Measurements from ENCODE around the gene HOXA10. TPM values are rescaled to one million over a fixed set of nuclear protein-coding genes. Genes with fewer than 3 reads are reported as not detected.

HOXA10 gene
- total RNA-seq, 1 experiment from 2014 or later = not detected

DNA sequence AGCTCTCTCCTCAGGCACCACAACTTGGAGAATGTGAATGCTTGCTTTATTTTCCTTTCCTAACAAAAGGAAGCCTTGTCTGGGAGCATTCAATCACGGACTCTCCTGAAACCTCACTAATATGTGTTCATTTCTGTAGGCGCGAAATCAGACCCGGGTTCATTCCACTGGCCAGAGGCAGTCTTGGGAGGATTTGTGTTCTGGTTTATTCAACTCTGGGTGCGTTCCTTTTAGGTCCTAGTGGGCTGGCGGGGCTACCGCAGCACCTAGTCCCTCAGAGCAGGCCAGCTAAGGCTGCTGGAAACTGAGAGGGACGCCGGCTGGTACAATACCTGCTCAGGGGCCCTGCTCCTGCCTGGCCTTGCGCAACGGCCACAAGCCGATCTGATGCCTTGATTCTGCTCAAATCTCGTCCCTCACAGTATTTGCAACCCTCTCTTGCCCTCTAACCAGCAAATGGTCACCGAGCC, 51.1 kb downstream of the HOXA10 start:
- H2BK15ac ChIP-seq (ENCODE audit: low read depth, low read length) = no peak overlapping the region
- Mint-ChIP-seq H3K27me3 (ENCODE audit: low read depth) (peaks cover 100% of the 10 kb centered on the region), H3K4me1 (peaks cover 0 to 12% of the 10 kb centered on the region in 2 experiments; a peak in 1 of 4 replicates), H3K27ac (no peak overlapping the region), H3K9me3 (peaks cover 9 to 13% of the 10 kb centered on the region in 2 experiments; a peak in 4 of 5 replicates), H3K36me3 (ENCODE audit: insufficient read depth in 1 of 3, low read depth in 3 of 3) (peaks cover 0 to 5% (median 0%) of the 10 kb centered on the region in 3 experiments; a peak in 1 of 7 replicates), H3K4me3 (no peak overlapping the region)
- no peak overlapping the region for H3K56ac ChIP-seq (ENCODE audit: insufficient read length, low read depth, low read length)
- H3K9ac ChIP-seq (ENCODE audit: extremely low read depth, insufficient read length, low read length) = no peak overlapping the region
- peaks cover 100% of the 10 kb centered on the region for H3K27me3 ChIP-seq (ENCODE audit: insufficient read depth, low read length)
- H3K4me2 ChIP-seq (ENCODE audit: insufficient read depth, insufficient read length, low read length) = no peak overlapping the region
- DNase-seq = no peak
- no peak overlapping the region for H2BK12ac ChIP-seq (ENCODE audit: insufficient read length, low read depth, low read length)
- WGBS (ENCODE audit: extremely low coverage, insufficient read length, low lambda C conversion rate) = no CpG with 5 or more reads among the region's 14 CpGs
- H2AFZ ChIP-seq (ENCODE audit: low read length) = no peak overlapping the region
- no peak overlapping the region for H2BK20ac ChIP-seq (ENCODE audit: low read depth, low read length, poor library complexity, severe bottlenecking)
- TF ChIP-seq, protein P1, sequence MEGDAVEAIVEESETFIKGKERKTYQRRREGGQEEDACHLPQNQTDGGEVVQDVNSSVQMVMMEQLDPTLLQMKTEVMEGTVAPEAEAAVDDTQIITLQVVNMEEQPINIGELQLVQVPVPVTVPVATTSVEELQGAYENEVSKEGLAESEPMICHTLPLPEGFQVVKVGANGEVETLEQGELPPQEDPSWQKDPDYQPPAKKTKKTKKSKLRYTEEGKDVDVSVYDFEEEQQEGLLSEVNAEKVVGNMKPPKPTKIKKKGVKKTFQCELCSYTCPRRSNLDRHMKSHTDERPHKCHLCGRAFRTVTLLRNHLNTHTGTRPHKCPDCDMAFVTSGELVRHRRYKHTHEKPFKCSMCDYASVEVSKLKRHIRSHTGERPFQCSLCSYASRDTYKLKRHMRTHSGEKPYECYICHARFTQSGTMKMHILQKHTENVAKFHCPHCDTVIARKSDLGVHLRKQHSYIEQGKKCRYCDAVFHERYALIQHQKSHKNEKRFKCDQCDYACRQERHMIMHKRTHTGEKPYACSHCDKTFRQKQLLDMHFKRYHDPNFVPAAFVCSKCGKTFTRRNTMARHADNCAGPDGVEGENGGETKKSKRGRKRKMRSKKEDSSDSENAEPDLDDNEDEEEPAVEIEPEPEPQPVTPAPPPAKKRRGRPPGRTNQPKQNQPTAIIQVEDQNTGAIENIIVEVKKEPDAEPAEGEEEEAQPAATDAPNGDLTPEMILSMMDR (conservative IDR thresholded peaks at IDR 0.05) = no peak
- no peak overlapping the region for H2AK5ac ChIP-seq (ENCODE audit: insufficient read length, low read length)
- H4K91ac ChIP-seq (ENCODE audit: insufficient read length, low read depth, low read length) = no peak overlapping the region
- H2BK5ac ChIP-seq (ENCODE audit: insufficient read length, low read length) = no peak overlapping the region
- H2BK120ac ChIP-seq (ENCODE audit: low read depth, low read length, poor library complexity, severe bottlenecking) = no peak overlapping the region
- no peak overlapping the region for H3K4ac ChIP-seq (ENCODE audit: low read depth, low read length)
- no peaks in the 10 kb centered on the region for H3K4me1 ChIP-seq (ENCODE audit: insufficient read depth, low read length)
- H3K27ac ChIP-seq (ENCODE audit: insufficient read length, low read depth, low read length) = no peak overlapping the region
- no peak overlapping the region for H4K5ac ChIP-seq (ENCODE audit: insufficient read length, low read depth, low read length)
- H3K9me3 ChIP-seq (ENCODE audit: control insufficient read depth, low read depth, low read length) = no peaks in the 10 kb centered on the region
- no peak overlapping the region for H3K14ac ChIP-seq (ENCODE audit: insufficient read depth, low read length)
- no peaks in the 10 kb centered on the region for H3K79me1 ChIP-seq (ENCODE audit: insufficient read depth, low read depth, low read length, poor library complexity, severe bottlenecking)
- no peak overlapping the region for H3K18ac ChIP-seq (ENCODE audit: insufficient read length, low read depth, low read length)
- peaks cover 2% of the 10 kb centered on the region for H4K20me1 ChIP-seq (ENCODE audit: control insufficient read depth, insufficient read depth, insufficient read length)
- no peaks in the 10 kb centered on the region for H3K23me2 ChIP-seq (ENCODE audit: insufficient read length, low read depth, low read length, poor library complexity, severe bottlenecking)
- H3K23ac ChIP-seq (ENCODE audit: insufficient read length, low read depth, low read length) = no peak overlapping the region
- H3T11ph ChIP-seq (ENCODE audit: low read length) = no peak overlapping the region
- no peak overlapping the region for H4K8ac ChIP-seq (replicated peaks; ENCODE audit: insufficient read length, low read depth, low read length)
- no peaks in the 10 kb centered on the region for H3K79me2 ChIP-seq (ENCODE audit: insufficient read depth, low read length)
